Measurements from ENCODE around the gene SMG7. TPM values are rescaled to one million over a fixed set of nuclear protein-coding genes. Genes with fewer than 3 reads are reported as not detected.

The SMG7 gene
- total RNA-seq, 2 donors from 2014 or later: 60.9 to 92.8 TPM

DNA sequence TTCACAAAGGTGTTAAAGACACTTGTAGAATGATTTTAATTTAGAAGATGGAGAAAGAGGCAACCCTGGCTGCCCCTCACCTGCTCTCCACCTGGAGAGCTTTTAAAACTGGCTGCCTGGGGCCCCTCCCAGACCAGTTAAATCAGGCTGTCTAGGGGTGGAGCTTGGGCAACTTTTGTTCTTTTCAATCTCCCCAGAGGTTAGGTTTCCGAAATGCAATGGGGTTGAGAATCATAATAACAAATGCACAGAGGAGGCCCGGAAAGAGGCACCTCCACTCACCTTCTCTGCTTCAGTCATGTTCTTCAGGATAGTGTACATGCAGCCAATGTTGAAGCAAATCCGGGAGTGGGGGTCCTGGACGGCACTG, 117.6 kb downstream of the SMG7 start:
- Histone ChIP-seq H3K9me3 (no peaks in the 10 kb centered on the region), H3K4me1 (replicated peaks) (no peaks in the 10 kb centered on the region), H3K4me3 (no peak overlapping the region), H3K36me3 (no peaks in the 10 kb centered on the region), H3K27ac (no peak overlapping the region), H3K27me3 (replicated peaks; ENCODE audit: insufficient read depth) (no peaks in the 10 kb centered on the region)
- TF ChIP-seq, protein P1, sequence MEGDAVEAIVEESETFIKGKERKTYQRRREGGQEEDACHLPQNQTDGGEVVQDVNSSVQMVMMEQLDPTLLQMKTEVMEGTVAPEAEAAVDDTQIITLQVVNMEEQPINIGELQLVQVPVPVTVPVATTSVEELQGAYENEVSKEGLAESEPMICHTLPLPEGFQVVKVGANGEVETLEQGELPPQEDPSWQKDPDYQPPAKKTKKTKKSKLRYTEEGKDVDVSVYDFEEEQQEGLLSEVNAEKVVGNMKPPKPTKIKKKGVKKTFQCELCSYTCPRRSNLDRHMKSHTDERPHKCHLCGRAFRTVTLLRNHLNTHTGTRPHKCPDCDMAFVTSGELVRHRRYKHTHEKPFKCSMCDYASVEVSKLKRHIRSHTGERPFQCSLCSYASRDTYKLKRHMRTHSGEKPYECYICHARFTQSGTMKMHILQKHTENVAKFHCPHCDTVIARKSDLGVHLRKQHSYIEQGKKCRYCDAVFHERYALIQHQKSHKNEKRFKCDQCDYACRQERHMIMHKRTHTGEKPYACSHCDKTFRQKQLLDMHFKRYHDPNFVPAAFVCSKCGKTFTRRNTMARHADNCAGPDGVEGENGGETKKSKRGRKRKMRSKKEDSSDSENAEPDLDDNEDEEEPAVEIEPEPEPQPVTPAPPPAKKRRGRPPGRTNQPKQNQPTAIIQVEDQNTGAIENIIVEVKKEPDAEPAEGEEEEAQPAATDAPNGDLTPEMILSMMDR (IDR thresholded peaks at IDR 0.05): no peak
- TF ChIP-seq POLR2AphosphoS5 (IDR thresholded peaks at IDR 0.05): no peak
- 84% methylated on average over 4 of the region's 4 CpGs for WGBS
- no peak for DNase-seq (ENCODE audit: low spot score)
- intact Hi-C loops (cut with DNase I): no loop called here

DNA sequence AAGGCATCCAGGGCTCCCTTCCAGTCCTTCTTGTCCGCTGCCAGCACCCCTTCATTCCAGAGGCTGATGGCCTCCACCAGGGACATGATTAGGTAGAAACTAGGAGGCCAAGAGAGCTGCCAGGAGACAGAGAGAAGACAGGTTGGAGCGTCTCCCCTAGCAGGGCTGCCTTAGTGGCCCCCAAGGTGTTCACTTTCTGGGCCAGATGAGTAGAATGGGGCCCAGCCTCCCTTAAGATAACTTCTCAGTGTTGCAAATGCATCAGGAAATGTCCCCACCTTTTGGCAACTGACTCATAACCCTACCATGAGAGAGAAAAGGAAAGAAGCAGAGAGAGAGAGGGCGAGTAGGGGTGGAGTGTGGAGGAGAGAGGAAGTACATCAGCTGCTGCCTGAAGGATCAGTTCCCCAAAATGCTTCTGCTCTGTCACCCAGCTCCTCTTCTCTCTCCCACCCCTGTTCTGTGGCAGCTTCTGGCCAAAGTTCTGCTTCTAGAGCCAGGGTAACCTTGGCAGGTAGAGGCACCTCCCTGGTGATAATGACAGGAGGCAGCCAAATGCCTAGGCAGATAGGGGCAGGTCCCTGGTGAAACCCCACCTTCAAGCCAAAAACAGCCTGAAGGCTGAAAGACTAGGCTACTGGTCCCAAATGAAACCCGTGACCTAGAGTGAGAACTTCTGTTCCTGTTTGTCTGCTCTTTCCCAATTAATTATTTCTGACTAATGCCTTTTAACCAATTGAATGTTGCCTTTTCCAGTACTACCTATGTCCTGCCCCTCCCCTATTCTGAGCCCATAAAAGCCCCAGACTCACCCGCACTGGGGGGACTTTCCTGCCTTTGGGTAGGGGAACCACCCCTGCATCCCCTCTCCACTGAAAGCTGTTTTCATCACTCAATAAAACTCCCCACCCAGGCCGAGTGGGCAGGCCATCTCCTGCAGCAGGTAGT, 118.2 kb downstream of the SMG7 start, which contains the start of gene NCF2:
Gene NCF2, minus strand, starts transcription at position 216 of the 948 bp plus-strand sequence. Its CDS starts 130 bp downstream, at position 86.
- Histone ChIP-seq H3K27ac (no peak within 1 kb of the TSS), H3K4me3 (no peak within 1 kb of the TSS), H3K27me3 (replicated peaks; ENCODE audit: insufficient read depth) (no peaks in the 10 kb centered on the region), H3K4me1 (replicated peaks) (no peaks in the 10 kb centered on the region), H3K9me3 (no peaks in the 10 kb centered on the region), H3K36me3 (no peaks in the 10 kb centered on the region)
- intact Hi-C loops (cut with DNase I): no loop called here
- no peak for DNase-seq (ENCODE audit: low spot score)
- TF ChIP-seq POLR2A (IDR thresholded peaks at IDR 0.05): no peak
- TF ChIP-seq POLR2AphosphoS5 (IDR thresholded peaks at IDR 0.05): no peak
- TF ChIP-seq, protein P1 (IDR thresholded peaks at IDR 0.05): no peak
- 88% methylated on average over 6 of the region's 6 CpGs for WGBS

DNA sequence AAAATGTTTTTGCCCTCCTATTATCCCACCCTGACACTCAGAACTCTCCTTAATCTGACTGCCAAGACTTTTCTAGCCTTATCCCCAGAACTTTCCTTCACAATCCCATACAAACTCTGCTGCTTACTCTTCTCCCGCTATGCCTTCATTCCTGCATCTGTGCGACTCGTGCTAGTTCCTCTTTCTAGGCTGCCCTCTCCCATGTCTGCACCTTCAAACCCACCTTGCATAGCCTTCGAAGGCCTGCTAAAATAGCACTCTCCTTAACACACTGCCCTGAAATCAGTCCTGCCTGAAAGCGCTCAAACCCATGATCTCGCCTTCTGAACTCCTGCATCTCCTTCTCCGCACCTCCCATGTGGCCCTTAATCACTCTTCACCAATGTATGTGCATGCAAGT, 120.4 kb downstream of the SMG7 start:
- H3K36me3 ChIP-seq: no peaks in the 10 kb centered on the region
- no peak overlapping the region for H3K27ac ChIP-seq
- H3K27me3 ChIP-seq (replicated peaks; ENCODE audit: insufficient read depth): no peaks in the 10 kb centered on the region

DNA sequence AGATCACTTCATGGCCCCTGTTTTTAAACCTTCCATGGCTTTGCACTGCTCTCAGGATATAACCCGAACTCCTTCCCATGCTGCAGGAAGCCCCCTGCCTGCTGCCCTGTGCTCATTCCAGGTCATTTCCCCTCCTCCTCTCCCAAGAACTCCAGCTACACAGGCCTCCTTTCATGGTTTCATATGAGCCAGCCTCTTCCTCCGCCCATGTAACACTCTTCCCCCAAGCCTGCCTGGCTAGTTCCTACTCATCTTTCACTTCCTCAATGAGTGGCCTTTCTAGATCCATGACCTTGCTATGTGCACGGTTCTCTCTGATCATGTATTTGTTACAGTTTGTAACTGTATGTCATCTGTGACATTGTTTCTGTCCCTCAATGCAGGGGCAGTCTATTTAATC, 121.1 kb downstream of the SMG7 start:
- 67% methylated on average over 3 of the region's 3 CpGs for WGBS
- intact Hi-C loops (cut with DNase I): no loop called here
- DNase-seq (ENCODE audit: low spot score): no peak

More for the DNA sequence above, 120.4 kb downstream of the SMG7 start:
- H3K4me3 ChIP-seq: no peak overlapping the region
- intact Hi-C loops (cut with DNase I): no loop called here
- H3K4me1 ChIP-seq (replicated peaks): no peaks in the 10 kb centered on the region
- 93% methylated on average over 7 of the region's 7 CpGs for WGBS
- H3K9me3 ChIP-seq: no peaks in the 10 kb centered on the region
- no peak for TF ChIP-seq POLR2AphosphoS5 (IDR thresholded peaks at IDR 0.05)
- no peak for DNase-seq (ENCODE audit: low spot score)

DNA sequence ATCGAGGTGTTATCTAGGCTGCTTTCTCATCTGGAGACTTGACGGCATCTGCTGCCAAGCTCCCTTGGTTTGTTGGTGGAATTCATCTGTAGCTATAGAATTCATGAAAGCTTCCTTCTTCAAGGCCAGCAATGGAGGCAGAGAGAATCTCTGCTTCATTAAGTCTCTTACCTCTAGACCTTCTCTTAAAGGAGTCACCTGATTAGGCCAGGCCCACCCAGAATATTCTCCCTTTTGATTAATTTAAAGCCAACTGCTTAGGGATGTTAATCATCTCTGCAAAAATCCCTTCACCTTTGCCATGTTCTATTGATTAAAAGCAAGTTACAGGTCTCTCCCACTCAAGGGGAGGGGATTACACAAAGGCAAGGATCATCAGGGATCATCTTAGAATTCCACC, 123.2 kb downstream of the SMG7 start:
- intact Hi-C loops (cut with DNase I): no loop called here

More for the DNA sequence above, 121.1 kb downstream of the SMG7 start:
- H3K36me3 ChIP-seq: no peaks in the 10 kb centered on the region
- H3K4me3 ChIP-seq: no peak overlapping the region
- no peaks in the 10 kb centered on the region for H3K4me1 ChIP-seq (replicated peaks)
- H3K9me3 ChIP-seq: no peaks in the 10 kb centered on the region
- H3K27ac ChIP-seq: no peak overlapping the region
- no peak for TF ChIP-seq POLR2A (IDR thresholded peaks at IDR 0.05)
- no peak for TF ChIP-seq POLR2AphosphoS5 (IDR thresholded peaks at IDR 0.05)
- TF ChIP-seq, protein P1 (IDR thresholded peaks at IDR 0.05): no peak
- H3K27me3 ChIP-seq (replicated peaks; ENCODE audit: insufficient read depth): no peaks in the 10 kb centered on the region

More for the DNA sequence above, 123.2 kb downstream of the SMG7 start:
- no peaks in the 10 kb centered on the region for H3K36me3 ChIP-seq
- H3K4me3 ChIP-seq: no peak overlapping the region
- H3K4me1 ChIP-seq (replicated peaks): no peaks in the 10 kb centered on the region
- H3K27me3 ChIP-seq (replicated peaks; ENCODE audit: insufficient read depth): no peaks in the 10 kb centered on the region
- H3K27ac ChIP-seq: no peak overlapping the region
- TF ChIP-seq, protein P1 (IDR thresholded peaks at IDR 0.05): no peak
- TF ChIP-seq POLR2AphosphoS5 (IDR thresholded peaks at IDR 0.05) (no peak), POLR2A (IDR thresholded peaks at IDR 0.05) (no peak)
- no peak for DNase-seq (ENCODE audit: low spot score)
- no peaks in the 10 kb centered on the region for H3K9me3 ChIP-seq
- 94% methylated on average over 2 of the region's 2 CpGs for WGBS

Measured in prostate gland (tissue), 2 donors.